ENCODE results near the gene MAGED1. TPM values are rescaled to one million over a fixed set of nuclear protein-coding genes. Genes with fewer than 3 reads are reported as not detected.

The MAGED1 gene
- polyA plus RNA-seq, 3 donors = 3.2 to 7.3 (median 4.0) TPM

GRCh38 chrX:51878056-51878455 lies 15.4 kb upstream of the MAGED1 start:
- peaks cover 0 to 8% (median 2%) of the 10 kb centered on the region in 3 donors for H3K27me3 Mint-ChIP-seq (ENCODE audit: low read depth in 3 of 3)
- no peaks in the 10 kb centered on the region for H3K36me3 Mint-ChIP-seq
- WGBS (ENCODE audit: insufficient coverage) = no CpG with 5 or more reads among the region's 1 CpG
- Histone ChIP-seq H4K20me1 (ENCODE audit: insufficient read depth, low read length) (no peaks in the 10 kb centered on the region), H3K79me2 (ENCODE audit: insufficient read depth, low read length) (no peaks in the 10 kb centered on the region), H3K27ac (ENCODE audit: low read depth in 1 of 2, low read length in 2 of 2) (no peak overlapping the region), H3K27me3 (ENCODE audit: control insufficient read depth in 2 of 2, insufficient read depth in 2 of 2, low read length in 2 of 2) (no peaks in the 10 kb centered on the region), H3K9ac (ENCODE audit: insufficient read depth, low read length, poor library complexity, severe bottlenecking) (no peak overlapping the region), H3K4me1 (ENCODE audit: control insufficient read depth in 1 of 2, insufficient read depth in 2 of 2, low read length in 2 of 2) (no peaks in the 10 kb centered on the region), H3K4me2 (replicated peaks; ENCODE audit: extremely low read depth, low read length, poor library complexity, severe bottlenecking) (no peak overlapping the region), H2AFZ (ENCODE audit: insufficient read depth, low read depth, low read length, poor library complexity, severe bottlenecking) (no peak overlapping the region), H3K36me3 (replicated peaks in 1 of 2; ENCODE audit: control insufficient read depth in 1 of 2, insufficient read depth in 2 of 2, low read length in 2 of 2) (no peaks in the 10 kb centered on the region), H3K9me3 (replicated peaks in 1 of 2; ENCODE audit: control insufficient read depth in 1 of 2, insufficient read depth in 1 of 2, low read length in 2 of 2) (no peaks in the 10 kb centered on the region), H3K4me3 (replicated peaks in 1 of 3; ENCODE audit: low read depth in 2 of 3, low read length in 3 of 3) (no peak overlapping the region)
- no peak overlapping the region for H3K4me3 Mint-ChIP-seq
- no peak overlapping the region for H3K27ac Mint-ChIP-seq
- intact Hi-C loops (cut with micrococcal nuclease) = no loop called here
- TF ChIP-seq CTCF (IDR thresholded peaks at IDR 0.05) = no peak
- H3K4me1 Mint-ChIP-seq = peaks cover 7% of the 10 kb centered on the region
- H3K9me3 Mint-ChIP-seq = peaks cover 0 to 2% (median 0%) of the 10 kb centered on the region in 7 donors
- no peak for DNase-seq

GRCh38 chrX:51889851-51890250 lies 3.6 kb upstream of the MAGED1 start:
- Mint-ChIP-seq H3K9me3 (peaks cover 0 to 11% (median 2%) of the 10 kb centered on the region in 7 donors), H3K4me1 (peaks cover 24% of the 10 kb centered on the region), H3K36me3 (no peaks in the 10 kb centered on the region), H3K4me3 (no peak overlapping the region), H3K27me3 (ENCODE audit: low read depth in 3 of 3) (peaks cover 3 to 13% (median 9%) of the 10 kb centered on the region in 3 donors), H3K27ac (no peak overlapping the region)
- TF ChIP-seq CTCF (IDR thresholded peaks at IDR 0.05) = no peak
- Histone ChIP-seq H3K9me3 (replicated peaks in 1 of 2; ENCODE audit: control insufficient read depth in 1 of 2, insufficient read depth in 1 of 2, low read length in 2 of 2) (no peaks in the 10 kb centered on the region), H4K20me1 (ENCODE audit: insufficient read depth, low read length) (no peaks in the 10 kb centered on the region), H3K79me2 (ENCODE audit: insufficient read depth, low read length) (no peaks in the 10 kb centered on the region), H3K4me1 (ENCODE audit: control insufficient read depth in 1 of 2, insufficient read depth in 2 of 2, low read length in 2 of 2) (peaks cover 20 to 21% of the 10 kb centered on the region in 2 donors), H3K9ac (ENCODE audit: insufficient read depth, low read length, poor library complexity, severe bottlenecking) (no peak overlapping the region), H3K36me3 (replicated peaks in 1 of 2; ENCODE audit: control insufficient read depth in 1 of 2, insufficient read depth in 2 of 2, low read length in 2 of 2) (no peaks in the 10 kb centered on the region), H3K27ac (ENCODE audit: low read depth in 1 of 2, low read length in 2 of 2) (no peak overlapping the region), H3K27me3 (ENCODE audit: control insufficient read depth in 2 of 2, insufficient read depth in 2 of 2, low read length in 2 of 2) (no peaks in the 10 kb centered on the region), H3K4me2 (replicated peaks; ENCODE audit: extremely low read depth, low read length, poor library complexity, severe bottlenecking) (no peak overlapping the region), H2AFZ (ENCODE audit: insufficient read depth, low read depth, low read length, poor library complexity, severe bottlenecking) (no peak overlapping the region), H3K4me3 (replicated peaks in 1 of 3; ENCODE audit: low read depth in 2 of 3, low read length in 3 of 3) (no peak overlapping the region)
- intact Hi-C loops (cut with micrococcal nuclease) = no loop called here
- DNase-seq = no peak

Data from CD14-positive monocyte (primary cell).